Activated CD4-positive, alpha-beta T cell treated with anti-CD3 and anti-CD28 coated beads, Interleukin-2, Interleukin-4, amounts not matched to agents 100 ng/mL and 50 ng/mL, durations not matched to agents 16 hours and 8 hours (primary cell): ENCODE data around the gene NRDC.
A peak's percentile ranks its signal among the peaks of the same experiment; 100 is the strongest.
"Not testable (repeated sequence)": the region's sequence is repeated elsewhere in the genome, so short reads cannot be mapped to it uniquely, and the experiment has no call there.

Source experiments
- DNase-seq: peaks from one replicate; pipeline ENCODE4 v3.0.0-alpha.2; 2020; ENCODE audit warnings: low spot score

The NRDC gene

GRCh38 chr1:51878616-51879336 lies at the start of gene NRDC:
Gene NRDC (minus strand): TSS chr1:51878727. CDS start chr1:51878615, 112 bp downstream.
- DNase-seq = peak; percentile 100

DNA sequence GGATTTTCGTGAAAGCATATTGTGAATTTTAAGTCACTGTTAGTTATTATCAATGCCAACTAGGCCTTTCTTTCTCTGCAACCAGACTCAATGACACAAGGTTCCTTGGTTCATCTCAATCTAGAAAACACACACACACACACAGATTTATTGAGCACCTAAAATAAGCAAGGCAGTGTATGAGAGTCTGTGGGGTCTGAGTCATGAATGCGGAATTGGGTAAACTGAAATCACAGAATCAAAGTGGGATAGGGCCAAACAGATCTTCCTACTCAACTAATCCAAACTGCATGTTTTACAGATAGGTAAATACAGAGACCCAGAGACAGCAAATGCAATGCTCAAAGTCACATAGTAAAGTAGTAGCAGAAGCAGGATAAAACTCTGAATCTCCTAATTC lies 48.5 kb upstream of the NRDC start:
- DNase-seq = no peak

GRCh38 chr1:51926171-51926812 lies 47.8 kb upstream of the NRDC start:
- DNase-seq = peak; percentile 12

DNA sequence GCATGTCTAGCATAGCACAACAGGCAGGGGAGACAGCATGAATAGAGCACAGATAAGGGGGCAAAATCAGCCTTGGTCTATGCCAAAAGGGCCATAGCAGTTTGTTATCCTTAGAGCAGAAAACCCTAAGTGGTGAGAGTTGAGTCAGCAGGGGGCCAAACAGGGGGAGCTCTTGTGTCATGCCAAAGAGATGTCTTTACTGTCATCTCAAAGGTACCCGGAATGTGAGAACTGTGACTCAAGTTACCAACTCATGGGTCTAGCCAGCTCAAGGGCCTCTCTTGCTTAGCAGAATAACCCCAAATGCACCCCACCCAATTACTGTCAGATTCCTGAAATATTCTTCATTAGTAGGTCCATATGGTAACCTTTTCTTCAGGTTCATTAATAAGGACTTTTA lies 45.9 kb upstream of the NRDC start:
- peak; percentile 44 for DNase-seq

DNA sequence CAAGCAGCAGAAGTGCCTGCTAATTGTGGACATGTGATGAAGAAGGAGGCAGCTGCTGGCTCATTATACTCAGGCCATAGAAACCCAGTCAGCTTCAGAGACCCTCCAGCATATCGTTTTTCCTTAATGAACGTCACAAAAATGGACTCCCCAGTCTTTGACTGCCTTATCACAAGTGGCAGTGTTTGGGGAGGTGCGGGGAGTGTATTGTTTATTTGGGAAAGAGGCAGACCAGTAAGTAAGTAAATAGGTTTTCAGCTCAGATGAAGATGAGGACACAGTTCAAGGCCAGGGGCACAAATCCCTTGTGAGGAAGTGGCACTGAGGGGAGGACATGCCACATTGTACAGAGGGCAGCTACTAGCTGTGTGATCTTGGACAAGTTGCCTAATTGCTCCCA lies 43.5 kb upstream of the NRDC start:
- no peak for DNase-seq

DNA sequence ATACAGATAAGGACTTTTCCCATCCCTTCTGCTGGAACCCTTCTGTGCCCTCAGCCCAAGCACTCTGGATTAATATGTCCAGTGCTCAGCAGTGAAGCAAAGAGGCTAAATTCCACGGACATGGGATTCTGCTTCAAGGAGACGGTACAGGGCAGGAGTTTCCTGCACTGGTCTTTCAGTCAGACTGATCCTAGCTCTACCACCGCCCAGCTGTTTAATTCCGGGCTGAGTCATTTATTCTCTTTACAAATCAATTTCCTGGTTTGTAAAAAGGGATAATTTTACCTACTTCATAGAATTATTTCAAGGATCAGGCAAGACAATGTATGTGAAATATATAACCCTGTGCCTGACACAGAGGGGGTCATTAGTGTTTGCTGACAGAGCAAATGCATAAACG lies 41.6 kb upstream of the NRDC start:
- DNase-seq = no peak

- no peak for DNase-seq
These were observed 41.2 kb upstream of the NRDC start for GRCh38 chr1:51919684-51920083.

GRCh38 chr1:51916587-51917405 lies 38.3 kb upstream of the NRDC start:
- DNase-seq = no peak

GRCh38 chr1:51915951-51916350 lies 37.4 kb upstream of the NRDC start:
- DNase-seq = no peak

GRCh38 chr1:51912881-51913280 lies 34.4 kb upstream of the NRDC start:
- DNase-seq = no peak

DNA sequence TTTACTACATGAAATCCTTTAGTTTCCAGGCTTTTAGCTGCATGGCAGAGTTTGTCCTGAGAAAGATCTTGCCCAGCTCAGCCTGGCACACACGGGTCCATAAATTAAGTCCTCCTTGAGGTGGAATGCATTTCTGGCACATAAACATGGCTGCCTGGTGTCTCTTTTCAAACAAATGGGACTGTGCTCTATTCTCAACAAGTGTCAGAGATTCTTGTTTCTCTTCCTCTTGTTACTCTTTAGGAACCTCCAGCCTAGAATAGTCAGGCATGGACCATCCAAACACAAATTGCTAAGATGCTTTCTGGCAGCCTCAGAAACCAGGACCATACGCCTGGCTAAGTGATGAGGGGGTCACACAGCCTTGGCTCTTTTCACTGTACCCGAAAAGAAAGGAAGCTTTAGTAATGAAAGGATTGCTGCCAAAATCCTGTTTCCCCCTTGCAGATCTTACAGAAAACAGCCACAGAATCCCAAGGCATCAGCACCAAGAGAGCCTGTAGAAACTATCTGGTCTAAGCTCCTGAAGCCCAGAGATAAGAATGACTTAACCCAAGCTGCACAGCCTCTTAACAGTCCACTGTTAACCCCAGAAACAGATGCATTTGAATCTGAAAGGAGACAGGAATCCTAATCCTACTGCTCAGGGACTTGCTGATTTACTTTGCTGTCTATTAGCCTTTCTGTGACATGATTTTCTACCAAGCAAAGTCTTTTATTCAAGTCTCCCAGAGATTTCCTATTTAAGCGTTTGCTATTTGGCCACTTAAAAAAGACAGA lies 31.9 kb upstream of the NRDC start:
- no peak for DNase-seq

- no peak for DNase-seq
These were observed 30.0 kb upstream of the NRDC start for GRCh38 chr1:51908499-51908898.

DNA sequence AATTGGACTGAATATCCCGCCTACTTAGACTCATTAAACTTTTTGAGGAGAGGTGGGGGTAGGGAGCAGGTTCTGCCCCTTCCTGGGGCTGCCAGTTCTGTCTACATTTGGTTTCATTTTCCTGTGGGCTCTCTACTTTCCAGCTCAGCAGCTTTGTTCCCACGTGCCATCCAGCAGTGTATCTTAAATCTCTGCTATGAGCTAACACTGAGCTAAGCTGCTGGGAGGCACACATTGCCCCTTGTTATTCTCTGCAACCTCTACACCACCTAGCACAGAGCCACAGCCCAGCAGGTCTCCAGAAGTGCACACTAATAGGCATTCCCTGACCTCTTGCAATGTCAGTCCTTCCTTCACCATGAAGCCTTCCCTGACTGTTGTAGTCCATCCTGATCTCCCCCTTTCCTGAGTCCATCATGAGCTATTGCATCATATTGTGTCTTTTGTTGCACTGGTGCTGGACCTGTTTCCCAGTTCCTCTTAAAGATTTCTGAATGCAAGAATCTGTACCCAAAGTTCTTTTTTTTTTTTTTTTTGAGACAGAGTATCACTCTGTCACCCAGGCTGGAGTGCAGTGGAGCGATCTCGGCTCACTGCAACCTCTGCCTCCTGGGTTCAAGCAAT lies 28.7 kb upstream of the NRDC start:
- no peak for DNase-seq

DNA sequence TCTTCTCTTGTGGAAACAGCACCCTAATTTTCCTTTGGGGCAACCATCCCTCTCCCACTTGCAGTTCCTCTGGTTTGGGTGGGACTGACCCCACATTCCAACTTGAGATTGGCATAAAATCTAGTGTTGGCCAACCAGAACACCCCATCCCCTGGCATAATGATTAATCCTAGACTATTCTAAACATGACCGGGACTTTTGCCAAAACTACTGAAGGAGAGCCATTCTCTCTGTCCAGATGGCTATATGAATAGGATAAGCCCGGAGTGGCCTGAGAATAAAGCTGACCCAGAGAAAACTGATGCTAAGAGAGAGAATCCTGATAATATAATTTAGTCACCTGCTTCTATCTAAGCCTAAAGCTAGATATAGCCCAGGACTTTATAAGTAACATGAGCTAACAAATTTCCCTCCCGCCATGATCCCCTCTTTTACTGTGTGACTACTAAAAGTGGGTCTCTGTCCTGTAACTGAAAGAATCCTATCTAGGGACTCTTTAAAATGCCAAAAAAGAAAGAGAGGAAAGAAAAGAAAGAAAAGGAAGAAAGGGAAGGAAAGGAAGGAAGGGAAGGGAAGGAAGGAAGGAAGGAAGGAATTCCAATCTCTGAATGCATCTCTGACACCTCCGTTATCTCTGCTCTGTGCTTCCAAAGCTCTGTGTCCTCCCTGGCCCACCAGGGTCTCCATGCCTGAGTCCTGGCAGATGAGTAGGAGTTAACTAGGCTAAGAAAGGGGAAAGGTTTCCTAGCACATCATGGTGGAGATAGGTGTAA lies 28.0 kb upstream of the NRDC start:
- DNase-seq = no peak

- no peak for DNase-seq
These were observed 23.9 kb upstream of the NRDC start for GRCh38 chr1:51902456-51902855.

DNA sequence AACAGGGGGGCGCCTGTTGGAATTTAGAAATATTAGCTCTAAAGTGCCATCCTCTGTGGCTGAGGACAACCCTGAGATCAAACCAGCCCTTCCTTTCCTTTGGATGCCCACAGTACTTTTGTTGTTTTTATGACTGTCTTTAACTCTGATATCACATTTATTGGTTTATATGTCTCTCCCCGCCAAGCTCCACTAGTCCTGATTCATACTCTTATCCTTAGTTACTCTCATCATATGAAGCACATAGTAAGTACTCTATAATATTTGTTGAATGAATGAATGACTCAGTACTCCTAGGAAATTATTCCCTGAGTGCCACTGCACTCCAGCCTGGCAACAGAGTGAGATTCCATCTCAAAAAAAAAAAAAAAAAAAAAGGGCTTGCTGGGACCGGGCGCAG lies 22.6 kb upstream of the NRDC start:
- DNase-seq = no peak

DNA sequence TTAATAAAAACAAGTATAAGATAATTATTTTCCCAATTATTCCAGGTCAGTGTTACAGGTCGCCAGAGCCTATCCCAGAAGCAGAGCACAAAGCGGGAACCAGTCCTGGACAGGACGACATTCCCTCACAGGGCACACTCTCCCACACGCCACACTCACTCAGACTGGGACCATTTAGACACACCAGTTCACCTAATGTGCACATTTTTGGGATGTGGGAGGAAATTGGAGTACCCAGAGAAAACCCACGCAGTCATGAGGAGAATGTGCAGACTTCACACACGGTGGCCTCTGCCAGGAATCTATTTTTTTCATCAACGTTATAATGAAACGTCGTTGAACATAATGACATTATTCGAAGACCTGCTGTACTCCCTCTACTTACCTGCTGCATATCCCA lies 20.5 kb upstream of the NRDC start:
- no peak for DNase-seq

DNA sequence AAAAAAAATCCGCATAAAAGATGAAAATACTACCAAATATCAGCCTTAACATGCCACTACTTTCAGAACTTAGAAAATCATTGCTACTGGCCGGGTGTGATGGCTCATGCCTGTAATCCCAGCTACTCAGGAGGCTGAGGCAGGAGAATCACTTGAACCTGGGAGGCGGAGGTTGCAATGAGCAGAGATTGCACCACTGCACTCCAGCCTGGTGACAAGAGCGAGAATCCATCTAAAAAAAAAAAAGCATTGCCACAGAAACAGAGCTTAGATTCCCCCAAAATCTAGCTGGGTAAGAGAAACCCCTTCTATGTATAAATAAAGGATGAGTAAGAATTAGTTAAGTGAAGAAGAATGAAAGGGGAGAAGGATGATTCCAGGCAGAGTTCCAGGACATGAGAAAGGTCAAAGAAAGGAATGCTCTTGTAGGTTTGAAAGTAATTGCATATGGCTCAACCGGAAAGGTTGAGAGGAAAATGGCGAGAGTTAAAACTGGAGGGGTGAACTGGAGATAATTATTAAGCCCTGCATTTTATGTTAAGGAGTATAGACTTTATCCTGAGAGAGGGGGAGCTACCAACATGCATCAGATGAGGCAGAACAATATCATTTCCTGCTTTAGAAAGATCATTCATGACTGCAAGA lies 19.7 kb upstream of the NRDC start:
- DNase-seq = no peak

GRCh38 chr1:51897699-51898031 lies 19.1 kb upstream of the NRDC start:
- DNase-seq = no peak

GRCh38 chr1:51894748-51895147 lies 16.2 kb upstream of the NRDC start:
- not testable (repeated sequence) for DNase-seq

DNA sequence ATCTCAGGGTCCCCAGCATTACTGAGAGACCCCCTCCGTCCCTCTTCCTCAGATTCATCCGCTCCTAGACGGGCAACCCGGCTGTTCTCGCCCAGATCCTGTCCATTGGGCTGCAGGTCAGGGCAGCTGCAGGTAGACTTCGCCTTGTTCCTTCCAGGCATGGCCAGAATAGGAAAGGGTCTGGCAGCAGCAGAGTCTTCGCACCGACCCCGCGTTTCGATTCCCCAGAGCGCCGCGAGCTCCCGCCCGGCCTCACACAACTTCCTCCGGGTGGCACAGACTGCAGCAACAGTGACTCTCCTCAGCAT lies 265 bp downstream of the NRDC start:
- DNase-seq = no peak
